COR-L47 (cell line): ENCODE results near the gene SMIM12.
"Not testable (repeated sequence)": the region's sequence is repeated elsewhere in the genome, so short reads cannot be mapped to it uniquely, and the experiment has no call there.

Experiments used
- DNase-seq: peaks from one replicate; lab custom pipeline; 2025; lab: John Stamatoyannopoulos, UW

The SMIM12 gene

DNA sequence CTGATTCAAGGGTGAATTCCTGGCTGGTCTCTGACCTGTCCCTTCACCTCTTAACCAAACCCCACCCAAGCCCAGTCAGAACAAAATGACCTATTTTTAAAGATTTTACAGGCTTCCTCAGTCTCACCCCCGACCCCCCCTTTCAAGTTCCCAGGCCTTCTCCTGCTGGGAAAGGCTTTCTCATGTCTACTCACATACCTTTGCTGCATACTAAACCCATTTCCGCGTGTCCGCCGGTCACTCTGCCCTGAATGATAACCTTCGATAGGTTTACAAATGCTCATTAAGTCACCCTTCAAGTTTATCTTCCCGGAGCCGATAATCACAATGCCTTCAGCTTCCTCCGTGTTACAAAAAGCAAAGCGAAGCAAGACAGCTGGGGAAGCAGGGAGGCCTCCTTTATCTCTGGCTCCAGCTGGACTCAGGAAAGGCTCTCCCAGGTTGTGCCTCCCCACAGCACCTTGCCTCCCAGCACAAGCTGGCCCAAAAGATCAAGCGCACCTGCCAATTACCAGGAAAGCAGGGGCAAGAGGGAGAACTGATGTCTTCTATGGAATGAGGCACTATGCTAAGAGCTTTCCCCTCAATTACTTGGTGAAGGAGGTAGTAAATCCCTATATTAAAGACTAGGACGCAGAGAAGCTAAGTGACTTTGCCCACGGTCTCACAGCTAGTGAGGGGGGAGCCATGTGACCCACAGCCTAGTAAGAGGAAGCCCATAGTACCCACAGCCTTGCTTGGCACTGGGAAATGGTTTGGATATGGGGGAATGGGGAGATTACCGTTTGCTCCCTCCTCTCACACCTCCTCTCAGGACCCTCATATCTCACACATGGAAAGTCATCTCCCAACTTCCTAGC is 15.9 kb downstream of the SMIM12 start:
- DNase-seq: no peak

- DNase-seq: no peak
These were observed 16.6 kb downstream of the SMIM12 start for GRCh38 chr1:34842952-34843371.

DNA sequence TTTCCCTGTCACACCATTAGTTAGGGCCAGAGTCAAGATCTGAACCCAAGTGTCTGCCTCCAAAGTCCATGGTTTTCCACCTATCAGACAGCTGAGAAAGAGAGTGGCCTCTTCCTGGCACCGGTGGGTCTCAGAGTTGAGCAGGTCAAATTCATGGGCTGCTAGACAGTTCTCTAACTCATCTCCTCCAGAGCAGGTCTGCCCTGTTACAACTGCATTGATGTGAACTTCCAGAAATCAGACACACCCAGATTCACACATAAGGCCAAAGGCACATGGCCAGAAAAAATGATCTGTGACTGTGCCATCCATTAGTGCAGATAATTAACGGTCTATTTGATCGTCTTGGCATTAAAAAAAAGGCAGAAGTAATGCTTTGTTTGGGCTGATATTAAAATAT is 17.5 kb downstream of the SMIM12 start:
- no peak for DNase-seq

- DNase-seq: no peak
These were observed 19.1 kb downstream of the SMIM12 start for GRCh38 chr1:34840426-34840825.

- no peak for DNase-seq
These were observed 19.8 kb downstream of the SMIM12 start for GRCh38 chr1:34839526-34840305.

GRCh38 chr1:34833711-34834110 is 25.8 kb downstream of the SMIM12 start:
- DNase-seq: no peak

GRCh38 chr1:34831721-34832246 is 27.8 kb downstream of the SMIM12 start:
- no peak for DNase-seq

DNA sequence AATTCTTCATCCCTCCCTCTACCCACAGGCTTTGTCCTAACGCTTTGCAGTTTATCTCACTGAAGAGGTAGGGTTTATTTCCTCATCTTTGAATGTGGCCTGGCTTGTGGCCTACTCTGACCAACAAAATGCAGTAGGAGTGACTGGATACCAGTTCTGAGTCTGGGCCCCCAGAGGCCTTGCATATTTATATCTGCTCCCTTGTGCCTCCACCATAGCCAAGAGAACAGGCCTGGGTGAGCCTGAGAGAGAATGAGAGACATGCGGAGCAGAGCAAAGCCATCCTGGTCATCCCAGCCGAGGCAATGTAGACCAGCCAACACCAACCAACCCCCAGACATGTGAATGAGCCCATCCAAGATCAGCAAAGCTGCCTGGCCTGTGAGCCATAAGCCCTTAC is 30.3 kb downstream of the SMIM12 start:
- DNase-seq: no peak

DNA sequence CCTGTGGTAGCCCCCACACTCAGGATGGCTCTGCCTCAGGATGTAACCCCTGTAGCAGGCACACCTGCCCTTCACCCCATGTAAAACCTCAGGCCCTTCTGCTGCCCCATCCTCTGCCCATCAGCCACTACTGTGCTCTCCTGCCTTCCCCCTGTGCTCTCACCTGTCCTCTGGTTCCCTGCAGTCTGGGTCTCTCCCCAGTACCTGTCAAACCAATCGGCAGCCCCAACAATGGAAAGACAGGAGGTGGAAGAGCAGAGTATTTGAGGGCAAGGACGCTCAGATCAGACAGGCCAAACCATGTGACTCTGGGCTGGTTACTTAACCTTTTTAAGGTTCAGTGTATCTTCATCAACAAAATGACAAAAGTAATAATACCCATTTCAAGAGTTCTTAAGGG is 30.9 kb downstream of the SMIM12 start:
- DNase-seq: no peak

DNA sequence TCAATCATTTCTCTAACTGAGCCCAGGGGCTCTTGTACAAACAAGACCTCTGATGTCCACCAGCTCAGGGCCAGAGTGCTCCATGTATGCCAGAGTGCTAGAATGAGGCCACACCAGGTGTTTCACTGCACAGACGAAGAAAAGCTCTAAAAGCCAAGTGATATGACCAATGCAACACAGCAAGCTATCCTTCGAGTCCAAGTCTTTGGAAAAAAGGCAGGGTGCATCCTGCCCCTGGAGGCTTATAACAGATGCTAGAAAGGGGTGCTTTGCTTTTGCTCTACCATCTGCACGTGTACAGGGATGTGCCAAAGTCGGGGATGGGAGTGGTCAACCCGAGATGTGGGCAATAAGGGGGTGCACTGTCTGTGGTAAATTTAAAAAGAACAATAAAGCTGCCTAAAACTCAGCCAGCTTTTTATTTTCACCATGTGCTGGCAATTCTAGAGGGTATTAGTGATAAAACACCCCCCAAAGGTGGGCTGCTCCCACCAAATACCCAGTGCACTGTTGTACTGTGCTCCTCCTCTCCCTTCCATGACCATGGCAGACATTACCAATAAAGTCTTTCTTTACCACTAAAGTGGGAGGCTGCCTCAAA is 32.1 kb downstream of the SMIM12 start:
- no peak for DNase-seq

GRCh38 chr1:34825455-34826091 is 34.0 kb downstream of the SMIM12 start:
- no peak for DNase-seq

DNA sequence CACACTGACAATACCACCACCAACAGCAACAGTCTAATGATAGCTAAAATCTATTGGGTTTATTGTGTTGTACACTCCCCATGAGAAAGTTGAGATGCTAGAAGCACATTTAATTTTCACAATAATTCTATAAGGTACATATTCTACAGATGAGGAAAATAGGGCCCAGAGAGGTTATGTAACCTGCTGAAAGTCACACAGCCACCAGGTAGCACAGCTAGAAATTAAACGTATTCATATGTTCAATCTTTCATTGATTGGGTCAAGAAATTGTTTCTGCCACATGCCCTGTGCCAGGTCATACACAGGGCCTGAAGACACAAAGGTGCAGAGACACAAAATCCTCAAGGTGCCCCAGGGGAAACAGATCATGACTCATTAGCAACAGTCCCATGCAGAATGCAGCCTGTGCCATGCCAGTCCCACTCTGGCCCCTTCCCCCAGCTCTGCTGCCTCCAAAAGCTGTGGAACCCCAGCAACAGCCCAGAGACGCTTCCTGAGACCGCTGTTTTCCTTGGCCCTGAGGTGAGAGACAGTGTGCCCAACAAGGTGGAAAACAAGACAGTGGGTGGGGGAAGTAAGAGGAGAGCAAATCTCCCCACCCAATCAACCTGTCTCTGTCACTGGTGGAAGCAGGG is 34.6 kb downstream of the SMIM12 start:
- DNase-seq: no peak

DNA sequence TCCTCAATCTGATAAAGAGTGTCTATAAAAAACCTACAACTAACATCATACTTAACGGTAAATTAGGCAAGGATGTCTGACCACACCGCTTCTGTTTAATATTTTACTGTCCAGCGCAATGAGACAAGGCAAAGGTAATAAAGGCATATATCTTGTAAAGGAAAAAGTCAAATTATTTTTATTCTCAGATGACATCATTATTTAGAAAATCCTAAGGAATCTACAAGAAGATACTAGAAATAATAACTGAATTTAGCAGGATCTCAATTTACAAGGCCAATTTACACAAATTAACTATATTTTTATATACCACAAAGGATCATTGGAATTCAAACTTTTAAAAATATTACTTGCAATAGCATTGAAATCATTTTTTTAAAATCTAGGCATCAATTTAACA is 37.3 kb downstream of the SMIM12 start:
- DNase-seq: no peak

DNA sequence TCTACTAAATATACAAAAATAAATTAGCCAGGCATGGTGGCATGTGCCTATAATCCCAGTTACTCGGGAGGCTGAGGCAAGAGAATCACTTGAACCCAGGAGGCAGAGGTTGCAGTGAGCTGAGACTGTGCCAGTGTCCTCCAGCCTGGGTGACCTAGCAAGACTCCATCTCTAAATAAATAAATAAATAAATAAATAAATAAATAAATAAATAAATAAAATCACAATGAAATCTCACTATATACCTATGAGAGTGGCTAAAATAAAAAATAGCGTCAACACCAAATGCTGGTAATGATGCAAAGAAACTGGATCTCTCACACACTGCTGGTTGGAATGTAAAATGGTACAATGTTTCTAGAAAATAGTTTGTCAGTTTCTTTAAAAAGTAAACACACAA is 40.7 kb downstream of the SMIM12 start:
- DNase-seq: not testable (repeated sequence)

DNA sequence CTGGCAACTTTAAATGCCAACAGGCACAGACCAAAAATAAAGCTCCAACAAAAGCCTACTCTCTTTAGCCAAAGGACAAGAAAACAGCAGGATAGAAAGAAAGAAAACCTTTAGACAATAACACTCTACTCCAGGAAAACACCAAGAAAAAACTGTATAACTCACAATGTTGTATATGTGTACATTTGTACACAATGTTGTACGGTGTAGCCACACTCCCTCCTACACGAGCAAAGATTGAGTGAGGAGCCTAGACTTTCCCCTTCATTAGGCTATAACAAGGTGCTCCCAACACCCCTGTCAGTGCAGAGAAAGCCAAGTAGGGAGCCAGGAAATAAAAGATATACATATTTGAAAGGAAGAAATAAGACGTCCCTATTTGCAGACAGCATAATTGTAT is 42.8 kb downstream of the SMIM12 start:
- DNase-seq: no peak

GRCh38 chr1:34816332-34816731 is 43.2 kb downstream of the SMIM12 start:
- no peak for DNase-seq

GRCh38 chr1:34810781-34811180 is 48.8 kb downstream of the SMIM12 start:
- not testable (repeated sequence) for DNase-seq

DNA sequence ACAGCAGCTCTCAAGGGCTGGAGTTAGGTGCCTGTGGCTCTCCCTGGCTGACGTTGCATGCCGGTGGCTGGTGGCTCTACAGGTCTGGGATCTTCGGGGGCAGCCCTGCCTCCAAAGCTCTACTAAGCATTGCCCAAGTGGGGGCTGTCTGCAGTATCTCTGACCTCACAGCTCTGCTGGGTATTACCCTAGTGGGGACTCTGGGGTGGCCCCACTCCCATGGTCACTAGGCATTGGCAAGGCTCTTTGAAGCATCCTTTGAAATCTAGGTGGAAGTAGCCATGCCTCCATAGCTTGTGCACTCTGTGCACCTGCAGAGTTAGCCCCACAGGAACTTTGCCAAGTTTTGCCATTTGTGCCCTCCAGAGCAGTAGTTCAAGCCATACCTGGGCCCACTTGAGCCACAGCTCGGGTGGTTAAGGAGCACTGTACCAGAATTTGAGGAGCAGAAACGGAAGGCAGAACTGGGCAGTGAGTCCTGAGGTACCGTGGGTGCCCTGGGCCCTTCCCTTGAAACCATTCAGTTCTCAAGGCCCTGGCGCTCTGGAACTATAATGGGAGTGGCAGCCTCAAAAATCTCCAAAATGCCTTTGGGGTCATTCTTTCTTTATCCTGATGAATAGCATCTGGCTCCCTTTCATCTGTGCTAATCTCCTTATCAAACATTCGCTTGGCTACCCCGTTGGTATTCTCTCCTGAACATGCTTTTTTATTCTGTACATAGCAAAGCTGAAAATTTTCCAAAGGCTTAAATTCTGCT is 51.3 kb downstream of the SMIM12 start:
- DNase-seq: no peak

- DNase-seq: no peak
These were observed 53.2 kb downstream of the SMIM12 start for GRCh38 chr1:34806396-34806795.

DNA sequence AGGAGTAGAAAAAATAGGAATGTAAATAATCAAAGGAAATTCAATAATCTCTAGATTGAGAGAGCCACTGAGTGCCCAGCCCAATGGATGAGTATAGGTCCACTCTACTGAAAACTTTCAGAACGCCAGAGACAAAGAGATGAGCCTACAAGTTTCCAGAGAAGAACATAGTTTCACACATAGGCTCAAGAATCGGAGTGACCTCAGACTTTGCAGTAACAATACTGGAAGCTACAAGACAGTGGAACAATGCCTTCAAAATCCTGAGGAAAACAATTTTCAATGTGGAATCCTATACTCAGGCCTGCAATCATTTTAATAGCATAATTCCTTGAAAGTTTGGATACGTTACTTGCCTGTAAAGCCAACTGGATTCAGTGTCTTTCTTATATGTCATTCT is 55.8 kb downstream of the SMIM12 start:
- DNase-seq: no peak
